Measurements from ENCODE around the gene CPNE4.

Gene CPNE4

GRCh38 chr3:131868203-131868602, 166.6 kb downstream of the CPNE4 start:
- DNase-seq, result no peak

GRCh38 chr3:131856171-131856570, 178.6 kb downstream of the CPNE4 start:
- DNase-seq, result no peak

GRCh38 chr3:131850223-131850622, 184.6 kb downstream of the CPNE4 start:
- DNase-seq, result no peak

- no peak for DNase-seq
These were observed 185.2 kb downstream of the CPNE4 start for GRCh38 chr3:131849616-131850015.

GRCh38 chr3:131847966-131848510, 186.8 kb downstream of the CPNE4 start:
- DNase-seq, result no peak

GRCh38 chr3:131846296-131846924, 188.4 kb downstream of the CPNE4 start:
- no peak for DNase-seq

GRCh38 chr3:131843174-131843573, 191.6 kb downstream of the CPNE4 start:
- DNase-seq, result no peak

- no peak for DNase-seq
These were observed 194.5 kb downstream of the CPNE4 start for GRCh38 chr3:131840156-131840797.

GRCh38 chr3:131835906-131836305, 198.9 kb downstream of the CPNE4 start:
- no peak for DNase-seq

- no peak for DNase-seq
These were observed 203.2 kb downstream of the CPNE4 start for GRCh38 chr3:131831608-131832007.

- no peak for DNase-seq
These were observed 213.5 kb downstream of the CPNE4 start for GRCh38 chr3:131821191-131821762.

GRCh38 chr3:131819381-131820055, 215.3 kb downstream of the CPNE4 start:
- DNase-seq, result no peak

- DNase-seq, result no peak
These were observed 222.4 kb downstream of the CPNE4 start for GRCh38 chr3:131812433-131812832.

- no peak for DNase-seq
These were observed 223.3 kb downstream of the CPNE4 start for GRCh38 chr3:131811481-131811880.

GRCh38 chr3:131807822-131808221, 227.0 kb downstream of the CPNE4 start:
- no peak for DNase-seq

GRCh38 chr3:131806736-131807135, 228.1 kb downstream of the CPNE4 start:
- no peak for DNase-seq

GRCh38 chr3:131804565-131805133, 230.2 kb downstream of the CPNE4 start:
- DNase-seq, result no peak

GRCh38 chr3:131803113-131803512, 231.7 kb downstream of the CPNE4 start:
- DNase-seq, result no peak

- DNase-seq, result no peak
These were observed 232.8 kb downstream of the CPNE4 start for GRCh38 chr3:131802029-131802428.

GRCh38 chr3:131801566-131801965, 233.2 kb downstream of the CPNE4 start:
- DNase-seq, result no peak

- no peak for DNase-seq
These were observed 237.0 kb downstream of the CPNE4 start for GRCh38 chr3:131797776-131798175.

- no peak for DNase-seq
These were observed 238.1 kb downstream of the CPNE4 start for GRCh38 chr3:131796558-131797198.

GRCh38 chr3:131796111-131796510, 238.7 kb downstream of the CPNE4 start:
- no peak for DNase-seq

Data from CD4-positive, alpha-beta T cell treated with Interleukin-17A for 4 hours (primary cell).